Measurements from ENCODE around the gene NEMP2. TPM values are rescaled to one million over a fixed set of nuclear protein-coding genes. Genes with fewer than 3 reads are reported as not detected.

The NEMP2 gene
- polyA plus RNA-seq, 1 donor from 2014 or later = 1.1 TPM

DNA sequence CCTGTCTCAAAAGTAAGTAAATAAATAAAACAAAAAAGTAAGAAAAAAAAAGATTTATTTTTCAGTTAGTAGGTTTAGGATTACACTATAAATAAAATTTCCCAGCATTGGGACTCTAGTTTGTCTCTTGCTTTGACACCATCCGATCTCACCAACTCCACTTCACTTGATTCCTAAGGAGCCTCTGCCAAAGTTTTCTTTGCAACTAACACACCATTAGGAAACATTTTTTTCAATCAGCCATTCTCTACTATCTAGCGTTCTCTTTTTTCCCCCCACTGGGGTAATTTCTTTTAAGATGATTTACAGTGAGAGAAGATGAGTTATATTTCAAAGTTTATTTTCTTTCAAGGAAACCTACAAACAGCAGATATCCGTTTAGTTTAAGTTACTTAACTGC is 10.6 kb upstream of the NEMP2 start:
- no peak overlapping the region for H3K4me3 ChIP-seq (ENCODE audit: low read length)
- H3K27ac ChIP-seq (ENCODE audit: low read length) = no peak overlapping the region
- H3K4me2 ChIP-seq (ENCODE audit: low read length) = no peak overlapping the region
- H3K9me3 ChIP-seq (ENCODE audit: low read length) = no peaks in the 10 kb centered on the region
- no peaks in the 10 kb centered on the region for H3K79me2 ChIP-seq (replicated peaks; ENCODE audit: insufficient read depth, low read length)
- H3K9ac ChIP-seq (ENCODE audit: low read length) = no peak overlapping the region
- H3K27me3 ChIP-seq (ENCODE audit: insufficient read depth, low read depth, low read length) = no peaks in the 10 kb centered on the region
- no peaks in the 10 kb centered on the region for H3F3A ChIP-seq (ENCODE audit: insufficient read depth, low read length, poor library complexity, severe bottlenecking)
- TF ChIP-seq EZH2 (IDR thresholded peaks at IDR 0.05; ENCODE audit: borderline replicate concordance, insufficient read depth, low read length, poor library complexity, severe bottlenecking) = no peak
- TF ChIP-seq, protein P1, sequence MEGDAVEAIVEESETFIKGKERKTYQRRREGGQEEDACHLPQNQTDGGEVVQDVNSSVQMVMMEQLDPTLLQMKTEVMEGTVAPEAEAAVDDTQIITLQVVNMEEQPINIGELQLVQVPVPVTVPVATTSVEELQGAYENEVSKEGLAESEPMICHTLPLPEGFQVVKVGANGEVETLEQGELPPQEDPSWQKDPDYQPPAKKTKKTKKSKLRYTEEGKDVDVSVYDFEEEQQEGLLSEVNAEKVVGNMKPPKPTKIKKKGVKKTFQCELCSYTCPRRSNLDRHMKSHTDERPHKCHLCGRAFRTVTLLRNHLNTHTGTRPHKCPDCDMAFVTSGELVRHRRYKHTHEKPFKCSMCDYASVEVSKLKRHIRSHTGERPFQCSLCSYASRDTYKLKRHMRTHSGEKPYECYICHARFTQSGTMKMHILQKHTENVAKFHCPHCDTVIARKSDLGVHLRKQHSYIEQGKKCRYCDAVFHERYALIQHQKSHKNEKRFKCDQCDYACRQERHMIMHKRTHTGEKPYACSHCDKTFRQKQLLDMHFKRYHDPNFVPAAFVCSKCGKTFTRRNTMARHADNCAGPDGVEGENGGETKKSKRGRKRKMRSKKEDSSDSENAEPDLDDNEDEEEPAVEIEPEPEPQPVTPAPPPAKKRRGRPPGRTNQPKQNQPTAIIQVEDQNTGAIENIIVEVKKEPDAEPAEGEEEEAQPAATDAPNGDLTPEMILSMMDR (IDR thresholded peaks at IDR 0.05; ENCODE audit: poor library complexity, severe bottlenecking) = no peak
- TF ChIP-seq, protein P2, sequence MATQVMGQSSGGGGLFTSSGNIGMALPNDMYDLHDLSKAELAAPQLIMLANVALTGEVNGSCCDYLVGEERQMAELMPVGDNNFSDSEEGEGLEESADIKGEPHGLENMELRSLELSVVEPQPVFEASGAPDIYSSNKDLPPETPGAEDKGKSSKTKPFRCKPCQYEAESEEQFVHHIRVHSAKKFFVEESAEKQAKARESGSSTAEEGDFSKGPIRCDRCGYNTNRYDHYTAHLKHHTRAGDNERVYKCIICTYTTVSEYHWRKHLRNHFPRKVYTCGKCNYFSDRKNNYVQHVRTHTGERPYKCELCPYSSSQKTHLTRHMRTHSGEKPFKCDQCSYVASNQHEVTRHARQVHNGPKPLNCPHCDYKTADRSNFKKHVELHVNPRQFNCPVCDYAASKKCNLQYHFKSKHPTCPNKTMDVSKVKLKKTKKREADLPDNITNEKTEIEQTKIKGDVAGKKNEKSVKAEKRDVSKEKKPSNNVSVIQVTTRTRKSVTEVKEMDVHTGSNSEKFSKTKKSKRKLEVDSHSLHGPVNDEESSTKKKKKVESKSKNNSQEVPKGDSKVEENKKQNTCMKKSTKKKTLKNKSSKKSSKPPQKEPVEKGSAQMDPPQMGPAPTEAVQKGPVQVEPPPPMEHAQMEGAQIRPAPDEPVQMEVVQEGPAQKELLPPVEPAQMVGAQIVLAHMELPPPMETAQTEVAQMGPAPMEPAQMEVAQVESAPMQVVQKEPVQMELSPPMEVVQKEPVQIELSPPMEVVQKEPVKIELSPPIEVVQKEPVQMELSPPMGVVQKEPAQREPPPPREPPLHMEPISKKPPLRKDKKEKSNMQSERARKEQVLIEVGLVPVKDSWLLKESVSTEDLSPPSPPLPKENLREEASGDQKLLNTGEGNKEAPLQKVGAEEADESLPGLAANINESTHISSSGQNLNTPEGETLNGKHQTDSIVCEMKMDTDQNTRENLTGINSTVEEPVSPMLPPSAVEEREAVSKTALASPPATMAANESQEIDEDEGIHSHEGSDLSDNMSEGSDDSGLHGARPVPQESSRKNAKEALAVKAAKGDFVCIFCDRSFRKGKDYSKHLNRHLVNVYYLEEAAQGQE (IDR thresholded peaks at IDR 0.05; ENCODE audit: borderline replicate concordance) = no peak
- no peak for TF ChIP-seq POLR2AphosphoS5 (IDR thresholded peaks at IDR 0.05)
- no peak for TF ChIP-seq MXI1 (conservative IDR thresholded peaks at IDR 0.05; ENCODE audit: poor library complexity, severe bottlenecking)
- H3K9me2 ChIP-seq (ENCODE audit: insufficient read depth, low read length) = no peaks in the 10 kb centered on the region
- H2AFZ ChIP-seq (ENCODE audit: low read depth, low read length) = no peak overlapping the region
- no peaks in the 10 kb centered on the region for H4K20me1 ChIP-seq (ENCODE audit: insufficient read depth)
- H3K36me3 ChIP-seq (ENCODE audit: insufficient read depth, low read length) = no peaks in the 10 kb centered on the region

DNA sequence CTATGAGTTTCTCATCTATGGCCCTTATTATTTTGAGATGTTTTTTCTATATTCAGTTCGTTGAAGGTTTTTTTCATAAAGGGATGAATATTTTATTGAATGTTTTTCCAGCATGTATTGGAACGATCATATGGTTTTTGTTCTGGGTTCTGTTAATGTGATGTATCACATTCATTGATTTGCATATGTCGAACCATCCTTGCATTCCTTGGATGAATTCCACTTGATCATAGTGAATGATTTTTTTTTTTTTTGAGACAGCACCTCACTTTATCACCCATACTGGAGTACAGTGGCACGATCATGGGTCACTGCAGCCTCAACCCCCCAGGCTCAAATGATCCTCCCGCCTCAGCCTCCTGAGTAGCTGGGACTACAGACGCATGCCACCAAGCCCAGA is 5.5 kb upstream of the NEMP2 start:
- Histone ChIP-seq H3K9ac (ENCODE audit: low read length) (no peak overlapping the region), H3K27ac (ENCODE audit: low read length) (no peak overlapping the region), H3K9me3 (ENCODE audit: low read length) (no peaks in the 10 kb centered on the region), H3F3A (ENCODE audit: insufficient read depth, low read length, poor library complexity, severe bottlenecking) (no peaks in the 10 kb centered on the region), H4K20me1 (ENCODE audit: insufficient read depth) (no peaks in the 10 kb centered on the region), H3K4me2 (ENCODE audit: low read length) (no peak overlapping the region), H2AFZ (ENCODE audit: low read depth, low read length) (no peak overlapping the region), H3K79me2 (replicated peaks; ENCODE audit: insufficient read depth, low read length) (no peaks in the 10 kb centered on the region), H3K4me3 (ENCODE audit: low read length) (no peak overlapping the region), H3K36me3 (ENCODE audit: insufficient read depth, low read length) (no peaks in the 10 kb centered on the region), H3K9me2 (ENCODE audit: insufficient read depth, low read length) (no peaks in the 10 kb centered on the region), H3K27me3 (ENCODE audit: insufficient read depth, low read depth, low read length) (no peaks in the 10 kb centered on the region)
- TF ChIP-seq, protein P1 (IDR thresholded peaks at IDR 0.05; ENCODE audit: poor library complexity, severe bottlenecking) = no peak
- no peak for TF ChIP-seq RAD21 (conservative IDR thresholded peaks at IDR 0.05)
- no peak for TF ChIP-seq EP300 (conservative IDR thresholded peaks at IDR 0.05; ENCODE audit: poor library complexity, severe bottlenecking)
- no peak for TF ChIP-seq TAF1 (IDR thresholded peaks at IDR 0.05; ENCODE audit: low read depth)
- TF ChIP-seq SMC3 (conservative IDR thresholded peaks at IDR 0.05; ENCODE audit: poor library complexity) = no peak
- TF ChIP-seq, protein P2 (IDR thresholded peaks at IDR 0.05; ENCODE audit: borderline replicate concordance) = no peak
- TF ChIP-seq EZH2 (IDR thresholded peaks at IDR 0.05; ENCODE audit: borderline replicate concordance, insufficient read depth, low read length, poor library complexity, severe bottlenecking) = no peak
